ENCODE results near the gene SURF1. TPM values are rescaled to one million over a fixed set of nuclear protein-coding genes. Genes with fewer than 3 reads are reported as not detected.

Gene SURF1
- total and polyA plus RNA-seq, 9 of the 15 experiments (the other 6 are each of a cell fraction or from before 2014, with no cell fraction given) = 16.1 to 31.3 (median 20.9) TPM

DNA sequence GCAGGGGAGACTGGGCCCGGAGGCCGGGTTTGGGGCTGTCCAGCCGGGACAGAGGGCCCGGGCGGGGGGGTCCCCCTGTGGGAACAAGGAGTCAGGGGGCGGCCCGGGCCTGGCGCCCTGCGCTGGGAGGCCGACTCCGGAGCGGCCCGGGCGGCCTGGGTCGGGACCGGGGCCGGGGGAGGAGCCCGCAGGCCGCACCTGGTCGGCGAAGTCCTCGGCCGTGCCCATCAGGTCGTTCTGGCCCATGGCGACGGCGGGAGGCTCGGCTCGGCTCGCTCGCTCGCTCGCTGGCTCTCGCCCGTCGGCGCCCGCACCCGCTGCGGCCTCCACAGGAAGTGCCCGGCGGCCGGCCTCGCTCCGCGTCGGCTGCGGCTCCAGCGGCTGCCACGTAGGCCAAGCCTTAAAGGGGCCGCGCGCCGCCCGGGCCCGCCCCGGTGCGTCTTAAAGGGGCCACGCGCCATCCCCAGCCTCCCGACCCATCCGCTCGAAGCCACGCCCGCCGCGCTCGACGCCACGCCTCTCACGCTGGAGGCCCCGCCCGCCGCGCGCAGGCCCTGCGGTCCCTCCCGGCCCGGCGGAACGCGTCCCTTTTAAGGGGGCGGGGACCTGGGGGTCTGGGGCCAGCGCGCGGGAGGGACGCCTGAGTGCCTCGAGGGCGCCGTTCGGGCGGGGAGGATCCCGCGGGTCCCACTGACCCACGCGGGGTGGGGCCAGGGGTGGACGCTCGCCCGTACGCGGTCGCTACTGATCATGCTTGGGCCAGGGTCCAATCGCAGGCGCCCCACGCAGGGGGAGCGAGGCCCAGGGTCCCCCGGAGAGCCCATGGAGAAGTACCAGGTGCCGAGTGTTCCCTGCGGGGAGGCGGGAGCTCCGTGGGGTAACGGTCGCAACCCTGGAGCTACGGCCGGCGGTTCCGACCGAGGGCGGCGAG, 19.7 kb upstream of the SURF1 start, which contains the start of the genes STKLD1 and SURF4 (continued):
- TF ChIP-seq NR3C1 (CRISPR knock-in tag; IDR thresholded peaks at IDR 0.05) = peak; percentile 79; the same call in 1 of the 2 replicates
- no peak for TF ChIP-seq ZNF354B (CRISPR knock-in tag; IDR thresholded peaks at IDR 0.05)
- no peak for TF ChIP-seq FOXK1 (CRISPR knock-in tag; IDR thresholded peaks at IDR 0.05; ENCODE audit: borderline replicate concordance)
- no peak for TF ChIP-seq ZNF239 (CRISPR knock-in tag; IDR thresholded peaks at IDR 0.05)
- TF ChIP-seq, protein P1, sequence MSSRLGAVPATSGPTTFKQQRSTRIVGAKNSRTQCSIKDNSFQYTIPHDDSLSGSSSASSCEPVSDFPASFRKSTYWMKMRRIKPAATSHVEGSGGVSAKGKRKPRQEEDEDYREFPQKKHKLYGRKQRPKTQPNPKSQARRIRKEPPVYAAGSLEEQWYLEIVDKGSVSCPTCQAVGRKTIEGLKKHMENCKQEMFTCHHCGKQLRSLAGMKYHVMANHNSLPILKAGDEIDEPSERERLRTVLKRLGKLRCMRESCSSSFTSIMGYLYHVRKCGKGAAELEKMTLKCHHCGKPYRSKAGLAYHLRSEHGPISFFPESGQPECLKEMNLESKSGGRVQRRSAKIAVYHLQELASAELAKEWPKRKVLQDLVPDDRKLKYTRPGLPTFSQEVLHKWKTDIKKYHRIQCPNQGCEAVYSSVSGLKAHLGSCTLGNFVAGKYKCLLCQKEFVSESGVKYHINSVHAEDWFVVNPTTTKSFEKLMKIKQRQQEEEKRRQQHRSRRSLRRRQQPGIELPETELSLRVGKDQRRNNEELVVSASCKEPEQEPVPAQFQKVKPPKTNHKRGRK (tag; IDR thresholded peaks at IDR 0.05) = no peak
- peak; percentile 94; the same call in 1 of the 2 replicates for TF ChIP-seq PHF8 (IDR thresholded peaks at IDR 0.05; ENCODE audit: borderline replicate concordance, low read length)
- TF ChIP-seq, protein P2, sequence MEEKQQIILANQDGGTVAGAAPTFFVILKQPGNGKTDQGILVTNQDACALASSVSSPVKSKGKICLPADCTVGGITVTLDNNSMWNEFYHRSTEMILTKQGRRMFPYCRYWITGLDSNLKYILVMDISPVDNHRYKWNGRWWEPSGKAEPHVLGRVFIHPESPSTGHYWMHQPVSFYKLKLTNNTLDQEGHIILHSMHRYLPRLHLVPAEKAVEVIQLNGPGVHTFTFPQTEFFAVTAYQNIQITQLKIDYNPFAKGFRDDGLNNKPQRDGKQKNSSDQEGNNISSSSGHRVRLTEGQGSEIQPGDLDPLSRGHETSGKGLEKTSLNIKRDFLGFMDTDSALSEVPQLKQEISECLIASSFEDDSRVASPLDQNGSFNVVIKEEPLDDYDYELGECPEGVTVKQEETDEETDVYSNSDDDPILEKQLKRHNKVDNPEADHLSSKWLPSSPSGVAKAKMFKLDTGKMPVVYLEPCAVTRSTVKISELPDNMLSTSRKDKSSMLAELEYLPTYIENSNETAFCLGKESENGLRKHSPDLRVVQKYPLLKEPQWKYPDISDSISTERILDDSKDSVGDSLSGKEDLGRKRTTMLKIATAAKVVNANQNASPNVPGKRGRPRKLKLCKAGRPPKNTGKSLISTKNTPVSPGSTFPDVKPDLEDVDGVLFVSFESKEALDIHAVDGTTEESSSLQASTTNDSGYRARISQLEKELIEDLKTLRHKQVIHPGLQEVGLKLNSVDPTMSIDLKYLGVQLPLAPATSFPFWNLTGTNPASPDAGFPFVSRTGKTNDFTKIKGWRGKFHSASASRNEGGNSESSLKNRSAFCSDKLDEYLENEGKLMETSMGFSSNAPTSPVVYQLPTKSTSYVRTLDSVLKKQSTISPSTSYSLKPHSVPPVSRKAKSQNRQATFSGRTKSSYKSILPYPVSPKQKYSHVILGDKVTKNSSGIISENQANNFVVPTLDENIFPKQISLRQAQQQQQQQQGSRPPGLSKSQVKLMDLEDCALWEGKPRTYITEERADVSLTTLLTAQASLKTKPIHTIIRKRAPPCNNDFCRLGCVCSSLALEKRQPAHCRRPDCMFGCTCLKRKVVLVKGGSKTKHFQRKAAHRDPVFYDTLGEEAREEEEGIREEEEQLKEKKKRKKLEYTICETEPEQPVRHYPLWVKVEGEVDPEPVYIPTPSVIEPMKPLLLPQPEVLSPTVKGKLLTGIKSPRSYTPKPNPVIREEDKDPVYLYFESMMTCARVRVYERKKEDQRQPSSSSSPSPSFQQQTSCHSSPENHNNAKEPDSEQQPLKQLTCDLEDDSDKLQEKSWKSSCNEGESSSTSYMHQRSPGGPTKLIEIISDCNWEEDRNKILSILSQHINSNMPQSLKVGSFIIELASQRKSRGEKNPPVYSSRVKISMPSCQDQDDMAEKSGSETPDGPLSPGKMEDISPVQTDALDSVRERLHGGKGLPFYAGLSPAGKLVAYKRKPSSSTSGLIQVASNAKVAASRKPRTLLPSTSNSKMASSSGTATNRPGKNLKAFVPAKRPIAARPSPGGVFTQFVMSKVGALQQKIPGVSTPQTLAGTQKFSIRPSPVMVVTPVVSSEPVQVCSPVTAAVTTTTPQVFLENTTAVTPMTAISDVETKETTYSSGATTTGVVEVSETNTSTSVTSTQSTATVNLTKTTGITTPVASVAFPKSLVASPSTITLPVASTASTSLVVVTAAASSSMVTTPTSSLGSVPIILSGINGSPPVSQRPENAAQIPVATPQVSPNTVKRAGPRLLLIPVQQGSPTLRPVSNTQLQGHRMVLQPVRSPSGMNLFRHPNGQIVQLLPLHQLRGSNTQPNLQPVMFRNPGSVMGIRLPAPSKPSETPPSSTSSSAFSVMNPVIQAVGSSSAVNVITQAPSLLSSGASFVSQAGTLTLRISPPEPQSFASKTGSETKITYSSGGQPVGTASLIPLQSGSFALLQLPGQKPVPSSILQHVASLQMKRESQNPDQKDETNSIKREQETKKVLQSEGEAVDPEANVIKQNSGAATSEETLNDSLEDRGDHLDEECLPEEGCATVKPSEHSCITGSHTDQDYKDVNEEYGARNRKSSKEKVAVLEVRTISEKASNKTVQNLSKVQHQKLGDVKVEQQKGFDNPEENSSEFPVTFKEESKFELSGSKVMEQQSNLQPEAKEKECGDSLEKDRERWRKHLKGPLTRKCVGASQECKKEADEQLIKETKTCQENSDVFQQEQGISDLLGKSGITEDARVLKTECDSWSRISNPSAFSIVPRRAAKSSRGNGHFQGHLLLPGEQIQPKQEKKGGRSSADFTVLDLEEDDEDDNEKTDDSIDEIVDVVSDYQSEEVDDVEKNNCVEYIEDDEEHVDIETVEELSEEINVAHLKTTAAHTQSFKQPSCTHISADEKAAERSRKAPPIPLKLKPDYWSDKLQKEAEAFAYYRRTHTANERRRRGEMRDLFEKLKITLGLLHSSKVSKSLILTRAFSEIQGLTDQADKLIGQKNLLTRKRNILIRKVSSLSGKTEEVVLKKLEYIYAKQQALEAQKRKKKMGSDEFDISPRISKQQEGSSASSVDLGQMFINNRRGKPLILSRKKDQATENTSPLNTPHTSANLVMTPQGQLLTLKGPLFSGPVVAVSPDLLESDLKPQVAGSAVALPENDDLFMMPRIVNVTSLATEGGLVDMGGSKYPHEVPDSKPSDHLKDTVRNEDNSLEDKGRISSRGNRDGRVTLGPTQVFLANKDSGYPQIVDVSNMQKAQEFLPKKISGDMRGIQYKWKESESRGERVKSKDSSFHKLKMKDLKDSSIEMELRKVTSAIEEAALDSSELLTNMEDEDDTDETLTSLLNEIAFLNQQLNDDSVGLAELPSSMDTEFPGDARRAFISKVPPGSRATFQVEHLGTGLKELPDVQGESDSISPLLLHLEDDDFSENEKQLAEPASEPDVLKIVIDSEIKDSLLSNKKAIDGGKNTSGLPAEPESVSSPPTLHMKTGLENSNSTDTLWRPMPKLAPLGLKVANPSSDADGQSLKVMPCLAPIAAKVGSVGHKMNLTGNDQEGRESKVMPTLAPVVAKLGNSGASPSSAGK (IDR thresholded peaks at IDR 0.05) = peak; percentile 89
- TF ChIP-seq SLC30A9 (CRISPR knock-in tag; IDR thresholded peaks at IDR 0.05) = no peak
- TF ChIP-seq, protein P3, sequence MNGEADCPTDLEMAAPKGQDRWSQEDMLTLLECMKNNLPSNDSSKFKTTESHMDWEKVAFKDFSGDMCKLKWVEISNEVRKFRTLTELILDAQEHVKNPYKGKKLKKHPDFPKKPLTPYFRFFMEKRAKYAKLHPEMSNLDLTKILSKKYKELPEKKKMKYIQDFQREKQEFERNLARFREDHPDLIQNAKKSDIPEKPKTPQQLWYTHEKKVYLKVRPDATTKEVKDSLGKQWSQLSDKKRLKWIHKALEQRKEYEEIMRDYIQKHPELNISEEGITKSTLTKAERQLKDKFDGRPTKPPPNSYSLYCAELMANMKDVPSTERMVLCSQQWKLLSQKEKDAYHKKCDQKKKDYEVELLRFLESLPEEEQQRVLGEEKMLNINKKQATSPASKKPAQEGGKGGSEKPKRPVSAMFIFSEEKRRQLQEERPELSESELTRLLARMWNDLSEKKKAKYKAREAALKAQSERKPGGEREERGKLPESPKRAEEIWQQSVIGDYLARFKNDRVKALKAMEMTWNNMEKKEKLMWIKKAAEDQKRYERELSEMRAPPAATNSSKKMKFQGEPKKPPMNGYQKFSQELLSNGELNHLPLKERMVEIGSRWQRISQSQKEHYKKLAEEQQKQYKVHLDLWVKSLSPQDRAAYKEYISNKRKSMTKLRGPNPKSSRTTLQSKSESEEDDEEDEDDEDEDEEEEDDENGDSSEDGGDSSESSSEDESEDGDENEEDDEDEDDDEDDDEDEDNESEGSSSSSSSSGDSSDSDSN (IDR thresholded peaks at IDR 0.05; ENCODE audit: borderline replicate concordance in 1 of 2, low read depth in 2 of 2, low read length in 2 of 2) = 0 out of 4 replicates have a peak, but pooled peaks of 1 of the 2 experiments have one; percentile 72
